Heart left ventricle (tissue), 16 donors: ENCODE data around the gene GALNT9. TPM values are rescaled to one million over a fixed set of nuclear protein-coding genes. Genes with fewer than 3 reads are reported as not detected.

Source experiments
- ATAC-seq, 4 donors: fragments of 200-7000 bp; cut with Tn5 transposase; one replicate each; pipeline ENCODE4 v1.9.1; 2020 to 2022; ENCODE audit warnings: moderate library complexity in 4 of 4, mild to moderate bottlenecking in 3 of 4, moderate number of reproducible peaks in 1 of 4
- DNase-seq, 5 donors: peaks; one replicate each; pipeline ENCODE4 v3.0.0-alpha.2; 2020
- H3K27ac ChIP-seq, 12 donors: fragments of 200-600 bp; sonication (generic) in 4 of 12; one replicate each; pipeline versions ENCODE4 v1.5.0 to v1.8.0; 2016 to 2022; ENCODE audit warnings: mild to moderate bottlenecking in 2 of 12
- H3K27me3 ChIP-seq, 9 donors: fragments of 200-600 bp; sonication (generic) in 2 of 9; one replicate each; pipeline versions ENCODE4 v1.5.1 to v1.8.0; 2016 to 2022; ENCODE audit warnings: mild to moderate bottlenecking in 3 of 9
- H3K36me3 ChIP-seq, 9 donors: fragments of 200-600 bp; sonication (generic) in 2 of 9; one replicate each; pipeline versions ENCODE4 v1.5.0 to v1.8.0; 2018 to 2022; ENCODE audit warnings: mild to moderate bottlenecking in 2 of 9
- H3K4me1 ChIP-seq, 12 donors: fragments of 200-600 bp; sonication (generic) in 4 of 12; one replicate each; pipeline versions ENCODE4 v1.5.0 to v1.8.0; 2016 to 2022; ENCODE audit warnings: mild to moderate bottlenecking in 3 of 12
- H3K4me3 ChIP-seq, 12 donors: fragments of 200-600 bp; sonication (generic) in 4 of 12; one replicate each; pipeline versions ENCODE4 v1.5.0 to v1.8.0; 2017 to 2022; ENCODE audit warnings: mild to moderate bottlenecking in 9 of 12, moderate library complexity in 4 of 12
- H3K9me3 ChIP-seq, 12 donors: fragments of 200-600 bp; sonication (generic) in 4 of 12; one replicate each; pipeline versions ENCODE4 v1.5.0 to v1.8.0; 2016 to 2022; ENCODE audit warnings: mild to moderate bottlenecking in 1 of 12
- CTCF ChIP-seq, 12 donors: fragments of 200-600 bp; sonication (generic) in 4 of 12; IDR thresholded peaks; one replicate each; pipeline versions ENCODE4 v1.5.0 to v1.8.0; 2018 to 2022; ENCODE audit warnings: antibody characterized with exemption in 12 of 12, mild to moderate bottlenecking in 5 of 12
- POLR2A ChIP-seq, 2 donors: fragments of 450-650 bp; IDR thresholded peaks; one replicate each; pipeline ENCODE4 v1.6.1; 2017; ENCODE audit warnings: antibody characterized with exemption in 2 of 2, mild to moderate bottlenecking in 2 of 2, moderate library complexity in 2 of 2
- WGBS, 4 donors: extraction: QIAGEN DNeasy Blood & Tissue Kit in 2 of 4; methylation state at CpG; one replicate each; pipeline versions ENCODE4 v1.1.5 to v1.1.7; 2013 to 2018; 5-methylcytosine and 5-hydroxymethylcytosine counted together
- intact Hi-C, 10 donors: fragments of 100-400 bp; cut with DNase I; formaldehyde crosslinking; loops; one replicate each; pipeline versions ENCODE4 v1.11.1 to v1.14.2; 2022
- polyA plus RNA-seq, 2 donors: library from polyadenylated mRNA; stranded (reverse); fragments of 200-250 nt; gene quantifications; one replicate each; pipeline ENCODE4 v1.2.3, GENCODE V29; 2013
- total RNA-seq, 9 donors: library from RNA; depleted of rRNA in 2 of 9; stranded (reverse); fragments of >200 nt in 2 of 9; fragmentation: NEBNext Ultra II Directional in 3 of 9; extraction: Animal tissue kit (Norgen Biotek cat#: 25700) in 3 of 9; gene quantifications; one replicate each; pipeline versions ENCODE4 v1.1.0 to v1.2.4, GENCODE V29; 2016 to 2023
- donor health status: ischemic (EF 13 %, LVEDD 7.1; RV severe dilation, severe dysfunction).
- donor health status: healthy with polysubstance abuse.
- donor health status: DM: no; HTN: yes; CAD: no.
- donor health status: DM: no; HTN: no; CAD: no.
- donor health status: ischemic (EF 25% LVEDD 6.9; RV normal size, moderate dysfunction).
- donor health status: ischemic (EF 25% LVEDD 5.7; RV mildly dilated, moderate dysfunction).
- donor health status: healthy.
- donor health status: DM: yes; HTN: yes; CAD: no.
- donor health status: ischemic (EF 35%, LVEDD 5.7; RV mildly dilated, moderate dysfunction).
- donor health status: nonischemic (EF 11% LVEDD 7.7; RV severe dilation, severe dysfunction).
- donor health status: DM: yes; HTN: yes; CAD: no.
- donor health status: PGD.
- donor health status: ischemic (EF 29% LVEDD 5.4; RV normal size, mild dysfunction).
- donor health status: nonischemic (EF 23%, LVEDD 6.1; RV moderate dilation, normal function).

The GALNT9 gene
- total and polyA plus RNA-seq, 11 donors, result 10.3 TPM; not detected in 10

GRCh38 chr12:132228476-132229192 is 100.8 kb downstream of the GALNT9 start:
- no peak for DNase-seq
- Histone ChIP-seq H3K27me3 (peaks cover 10 to 40% (median 19%) of the 10 kb centered on the region in 9 donors), H3K27ac (no peak overlapping the region), H3K36me3 (no peaks in the 10 kb centered on the region), H3K4me1 (no peaks in the 10 kb centered on the region), H3K4me3 (no peak overlapping the region), H3K9me3 (no peaks in the 10 kb centered on the region)
- intact Hi-C loops, result no loop called here
- WGBS, 4 donors, result 53 to 69% (median 57%) methylated on average over 24 to 28 of the region's 28 CpGs
- no peak for TF ChIP-seq CTCF (IDR thresholded peaks at IDR 0.05)
- TF ChIP-seq POLR2A (IDR thresholded peaks at IDR 0.05), result no peak
- no peak for ATAC-seq

DNA sequence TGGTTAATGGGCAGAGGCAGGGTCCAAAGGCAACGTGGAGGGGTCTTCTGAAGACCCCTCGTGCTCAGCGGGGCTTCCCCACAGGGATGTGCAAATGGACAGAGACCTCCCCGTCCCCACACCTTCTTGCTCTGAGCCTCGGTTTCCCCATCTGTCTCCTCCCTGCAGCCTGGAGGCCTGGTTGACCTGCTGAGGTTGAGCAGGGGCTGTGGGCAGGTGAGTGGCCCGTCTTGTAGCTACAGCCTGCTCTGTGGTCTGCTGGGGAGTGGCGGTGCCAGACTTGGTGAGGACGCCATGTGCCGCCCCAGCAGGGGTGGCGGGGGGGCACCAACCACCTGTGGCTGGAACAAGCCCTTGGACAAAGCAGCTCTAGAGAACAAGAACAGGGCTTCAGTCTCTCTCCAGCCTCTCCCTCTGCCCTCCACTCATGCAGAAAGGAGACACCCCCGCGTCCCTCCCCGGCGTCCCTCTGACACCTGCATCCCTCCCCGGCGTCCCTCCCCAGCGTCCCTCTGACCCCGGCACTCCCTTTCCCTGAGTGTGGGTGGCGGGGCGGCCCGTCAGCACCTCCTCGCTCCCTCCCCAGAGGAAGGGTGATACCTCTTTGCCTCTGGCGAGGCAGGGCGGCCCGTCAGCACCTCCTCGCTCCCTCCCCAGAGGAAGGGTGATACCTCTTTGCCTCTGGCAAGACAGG is 101.5 kb downstream of the GALNT9 start:
- WGBS, 4 donors, result 36 to 50% (median 40%) methylated on average over 19 to 26 of the region's 26 CpGs

DNA sequence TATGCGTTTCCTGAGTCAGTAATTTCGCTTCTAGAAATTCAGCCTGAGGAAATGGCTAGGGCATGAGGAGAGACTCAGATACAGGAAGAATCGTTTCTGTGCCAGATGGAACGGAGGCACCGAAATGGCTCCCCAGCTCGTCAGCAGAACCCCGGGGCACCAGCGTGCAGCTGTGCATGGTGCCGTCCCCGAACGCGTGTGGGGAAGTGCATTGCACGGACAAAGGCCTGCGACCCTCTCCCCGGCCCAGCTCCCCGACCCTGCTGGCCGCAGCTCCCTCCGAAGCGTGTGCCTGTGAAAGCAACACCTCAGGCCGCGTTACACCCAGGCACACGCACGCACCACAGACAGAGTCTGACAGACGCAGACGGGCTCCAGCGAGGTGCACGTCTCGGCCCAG is 102.3 kb downstream of the GALNT9 start:
- Histone ChIP-seq H3K4me1 (no peaks in the 10 kb centered on the region), H3K4me3 (no peak overlapping the region), H3K36me3 (no peaks in the 10 kb centered on the region), H3K27ac (no peak overlapping the region), H3K27me3 (peaks cover 10 to 40% (median 19%) of the 10 kb centered on the region in 9 donors), H3K9me3 (no peaks in the 10 kb centered on the region)
- 70 to 73% (median 72%) methylated on average over 28 of the region's 28 CpGs for WGBS, 4 donors
- ATAC-seq, result no peak
- peak in 1 of 5 donors; percentile 60 for DNase-seq
- no peak for TF ChIP-seq CTCF (IDR thresholded peaks at IDR 0.05)
- TF ChIP-seq POLR2A (IDR thresholded peaks at IDR 0.05), result no peak
- intact Hi-C loops, result no loop called here

More for the DNA sequence above, 101.5 kb downstream of the GALNT9 start:
- intact Hi-C loops, result no loop called here
- no peak for ATAC-seq
- peaks cover 10 to 40% (median 19%) of the 10 kb centered on the region in 9 donors for H3K27me3 ChIP-seq
- H3K27ac ChIP-seq, result no peak overlapping the region
- no peaks in the 10 kb centered on the region for H3K36me3 ChIP-seq
- H3K4me3 ChIP-seq, result no peak overlapping the region
- no peak for TF ChIP-seq CTCF (IDR thresholded peaks at IDR 0.05)
- H3K4me1 ChIP-seq, result no peaks in the 10 kb centered on the region
- no peak for DNase-seq
- no peaks in the 10 kb centered on the region for H3K9me3 ChIP-seq

DNA sequence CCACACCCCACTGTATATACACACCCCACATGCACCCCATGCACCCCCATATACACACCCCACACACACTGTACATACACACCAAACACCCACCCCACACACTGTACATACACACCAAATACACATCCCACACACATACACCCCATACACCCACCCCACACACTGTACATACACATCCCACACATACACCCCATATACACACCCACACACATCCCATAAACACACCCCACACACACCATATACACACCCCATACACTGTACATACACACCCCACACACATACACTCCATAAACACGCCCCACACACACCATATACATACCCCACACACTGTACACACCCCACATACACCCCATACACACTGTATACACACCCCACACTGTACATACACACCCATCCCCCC is 102.8 kb downstream of the GALNT9 start:
- TF ChIP-seq CTCF (IDR thresholded peaks at IDR 0.05) (no peak), POLR2A (IDR thresholded peaks at IDR 0.05) (no peak)
- Histone ChIP-seq H3K27me3 (peaks cover 10 to 40% (median 19%) of the 10 kb centered on the region in 9 donors), H3K9me3 (no peaks in the 10 kb centered on the region), H3K4me1 (no peaks in the 10 kb centered on the region), H3K36me3 (no peaks in the 10 kb centered on the region), H3K27ac (no peak overlapping the region), H3K4me3 (no peak overlapping the region)
- WGBS, 4 donors, result 72 to 89% (median 78%) methylated on average over 1 of the region's 1 CpG
- ATAC-seq, result no peak
- intact Hi-C loops, result no loop called here
- no peak for DNase-seq
